ENCODE results near the gene CHGA.

The CHGA gene

GRCh38 chr14:92982956-92983355 is 60.0 kb downstream of the CHGA start:
- no peak for DNase-seq (ENCODE audit: low read depth)

DNA sequence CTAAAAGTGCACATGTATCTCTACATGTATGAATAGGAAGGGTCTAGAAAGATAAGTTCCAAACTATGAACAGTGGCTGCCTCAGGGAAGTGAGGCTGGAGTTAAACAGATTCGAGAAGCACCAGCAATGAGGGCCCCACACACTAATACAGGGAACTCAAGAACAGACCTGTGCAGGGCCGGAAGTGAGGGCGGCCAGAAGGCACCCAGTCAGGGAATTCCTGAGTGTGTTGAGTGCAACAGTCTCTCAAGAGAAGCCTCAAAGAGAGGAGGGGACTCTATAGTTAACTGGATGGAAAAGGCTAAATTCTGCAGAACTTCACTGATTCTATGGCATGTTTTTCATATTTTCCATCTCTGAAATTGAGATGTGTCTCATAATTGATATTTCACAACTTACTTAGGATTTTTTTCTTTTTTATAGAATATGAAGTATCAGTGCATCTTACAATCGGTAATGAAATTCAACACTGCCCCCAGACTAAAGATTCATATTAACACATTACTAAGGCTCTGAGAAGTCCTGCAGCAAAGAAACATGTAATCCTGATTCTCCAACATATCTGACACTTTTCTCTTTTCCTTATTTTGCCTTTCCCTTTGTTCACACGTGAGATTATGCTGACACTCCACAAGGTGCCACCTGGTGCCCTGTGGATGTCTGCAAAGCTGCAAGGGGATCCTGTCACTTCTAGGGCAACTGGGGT is 61.3 kb downstream of the CHGA start:
- DNase-seq (ENCODE audit: low read depth) = no peak
